Neural cell (in vitro differentiated cells): ENCODE results near the gene CISH. TPM values are rescaled to one million over a fixed set of nuclear protein-coding genes. Genes with fewer than 3 reads are reported as not detected.

Experiments used
- H2AFZ ChIP-seq: fragments of 200-600, 300-800 bp; sonication (generic), shearing (Covaris generic); 2 replicates; pipeline ENCODE4 v1.6.0; 2014; ENCODE audit warnings: low read depth, mild to moderate bottlenecking, antibody characterized with exemption, low read length, moderate library complexity
- H3F3A ChIP-seq: fragments of 200-600 bp; shearing (Covaris generic); 2 replicates; pipeline ENCODE4 v1.6.1; 2016; ENCODE audit warnings: mild to moderate bottlenecking, moderate library complexity, mixed read lengths, antibody characterized with exemption, low read length; ENCODE audit not compliant: insufficient read depth, poor library complexity, severe bottlenecking
- H3K27ac ChIP-seq: fragments of 200-600, 300-800 bp; sonication (generic), shearing (Covaris generic); 2 replicates; pipeline ENCODE4 v1.5.1; 2014; ENCODE audit warnings: mild to moderate bottlenecking, low read length, moderate library complexity
- H3K27me3 ChIP-seq: fragments of 300-800, 200-600 bp; sonication (generic), shearing (Covaris generic); 2 replicates; pipeline ENCODE4 v1.6.0; 2014; ENCODE audit warnings: mild to moderate bottlenecking, low read depth, low read length, moderate library complexity; ENCODE audit not compliant: insufficient read depth
- H3K36me3 ChIP-seq: fragments of 300-800, 200-600 bp; sonication (generic), shearing (Covaris generic); 2 replicates; pipeline ENCODE4 v1.5.1; 2014; ENCODE audit warnings: mild to moderate bottlenecking, antibody characterized with exemption, low read length, moderate library complexity; ENCODE audit not compliant: insufficient read depth
- H3K4me2 ChIP-seq: fragments of 300-800, 200-600 bp; sonication (generic), shearing (Covaris generic); 2 replicates; pipeline ENCODE4 v1.6.0; 2014; ENCODE audit warnings: mild to moderate bottlenecking, low read length
- H3K4me3 ChIP-seq: fragments of 300-800, 200-600 bp; sonication (generic), shearing (Covaris generic); 2 replicates; pipeline ENCODE4 v1.5.1; 2014; ENCODE audit warnings: mild to moderate bottlenecking, low read length, moderate library complexity
- H3K79me2 ChIP-seq: fragments of 200-600 bp; shearing (Covaris generic); replicated peaks from 2 replicates; pipeline ENCODE4 v1.6.0; 2014; ENCODE audit warnings: mild to moderate bottlenecking, low read length, moderate library complexity; ENCODE audit not compliant: insufficient read depth
- H3K9ac ChIP-seq: fragments of 300-800, 200-600 bp; sonication (generic), shearing (Covaris generic); 2 replicates; pipeline ENCODE4 v1.6.1; 2016; ENCODE audit warnings: mild to moderate bottlenecking, low read length, mixed read lengths
- H3K9me2 ChIP-seq: fragments of 200-600 bp; shearing (Covaris generic); 2 replicates; pipeline ENCODE4 v1.6.1; 2016; ENCODE audit warnings: mild to moderate bottlenecking, low read length, mixed read lengths; ENCODE audit not compliant: insufficient read depth
- H3K9me3 ChIP-seq: fragments of 200-600, 300-800 bp; sonication (generic), shearing (Covaris generic); 2 replicates; pipeline ENCODE4 v1.6.1; 2016; ENCODE audit warnings: mild to moderate bottlenecking, mixed run types, low read length, moderate library complexity, mixed read lengths
- H4K20me1 ChIP-seq: fragments of 200-600 bp; shearing (Covaris generic); 2 replicates; pipeline ENCODE4 v1.6.1; 2016; ENCODE audit warnings: mild to moderate bottlenecking, mixed run types; ENCODE audit not compliant: insufficient read depth
- EP300 ChIP-seq: fragments of 450-650 bp; conservative IDR thresholded peaks from 2 replicates; pipeline ENCODE4 v1.6.1; 2014; ENCODE audit warnings: antibody characterized with exemption, mild to moderate bottlenecking, moderate library complexity; ENCODE audit not compliant: poor library complexity, severe bottlenecking
- POLR2AphosphoS5 ChIP-seq: IDR thresholded peaks from 2 replicates; pipeline ENCODE4 v1.6.1; 2012
- SMC3 ChIP-seq: fragments of 450-650 bp; conservative IDR thresholded peaks from 2 replicates; pipeline ENCODE4 v1.6.1; 2014; ENCODE audit warnings: antibody characterized with exemption, mild to moderate bottlenecking, moderate library complexity; ENCODE audit not compliant: poor library complexity
- TAF1 ChIP-seq: IDR thresholded peaks from 2 replicates; pipeline ENCODE4 v1.6.1; 2012; ENCODE audit warnings: low read depth
- polyA plus RNA-seq: library from polyadenylated mRNA; depleted of rRNA; stranded (reverse); fragments of >200 nt; gene quantifications from 2 replicates; pipeline ENCODE4 v1.2.3, GENCODE V29; 2014
- TF ChIP-seq, protein P1 (sequence below): IDR thresholded peaks from 2 replicates; pipeline ENCODE4 v1.6.1; 2012; ENCODE audit warnings: borderline replicate concordance
- TF ChIP-seq, protein P2 (sequence below): fragments of 450-650 bp; IDR thresholded peaks from 2 replicates; pipeline ENCODE4 v1.5.1; 2014; ENCODE audit warnings: antibody characterized with exemption, mild to moderate bottlenecking, moderate library complexity; ENCODE audit not compliant: poor library complexity, severe bottlenecking

Gene CISH
- polyA plus RNA-seq, 1 donor from 2014 or later, result not detected

DNA sequence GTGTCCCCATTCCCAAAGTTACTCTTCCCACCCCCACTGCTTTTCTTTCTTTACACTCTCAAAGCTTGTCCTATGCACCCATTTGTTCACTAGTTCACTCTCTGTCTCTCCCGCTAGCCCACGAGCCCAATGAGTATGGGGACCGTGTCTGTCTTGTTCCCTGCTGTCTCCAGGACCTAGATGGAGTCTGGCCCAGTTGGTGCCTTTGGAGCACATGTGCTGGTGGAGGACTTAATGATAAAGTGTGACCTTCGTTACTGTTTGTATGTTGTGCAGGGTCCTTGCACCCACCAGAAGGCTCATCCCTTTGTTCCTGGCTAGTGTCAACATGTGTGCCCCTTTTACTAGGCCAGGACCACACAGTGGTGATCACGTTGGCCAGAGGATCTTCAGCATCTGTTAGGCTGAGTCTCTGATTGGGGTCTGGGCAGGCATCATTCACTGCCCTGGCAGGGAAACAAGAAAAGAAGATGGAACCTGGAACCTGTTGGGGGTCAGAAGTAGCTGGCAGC lies 7.4 kb downstream of the CISH start:
- Histone ChIP-seq H3K27ac (no peak overlapping the region), H3K9ac (no peak overlapping the region)
- TF ChIP-seq SMC3 (no peak), POLR2AphosphoS5 (no peak)
- TF ChIP-seq, protein P1, sequence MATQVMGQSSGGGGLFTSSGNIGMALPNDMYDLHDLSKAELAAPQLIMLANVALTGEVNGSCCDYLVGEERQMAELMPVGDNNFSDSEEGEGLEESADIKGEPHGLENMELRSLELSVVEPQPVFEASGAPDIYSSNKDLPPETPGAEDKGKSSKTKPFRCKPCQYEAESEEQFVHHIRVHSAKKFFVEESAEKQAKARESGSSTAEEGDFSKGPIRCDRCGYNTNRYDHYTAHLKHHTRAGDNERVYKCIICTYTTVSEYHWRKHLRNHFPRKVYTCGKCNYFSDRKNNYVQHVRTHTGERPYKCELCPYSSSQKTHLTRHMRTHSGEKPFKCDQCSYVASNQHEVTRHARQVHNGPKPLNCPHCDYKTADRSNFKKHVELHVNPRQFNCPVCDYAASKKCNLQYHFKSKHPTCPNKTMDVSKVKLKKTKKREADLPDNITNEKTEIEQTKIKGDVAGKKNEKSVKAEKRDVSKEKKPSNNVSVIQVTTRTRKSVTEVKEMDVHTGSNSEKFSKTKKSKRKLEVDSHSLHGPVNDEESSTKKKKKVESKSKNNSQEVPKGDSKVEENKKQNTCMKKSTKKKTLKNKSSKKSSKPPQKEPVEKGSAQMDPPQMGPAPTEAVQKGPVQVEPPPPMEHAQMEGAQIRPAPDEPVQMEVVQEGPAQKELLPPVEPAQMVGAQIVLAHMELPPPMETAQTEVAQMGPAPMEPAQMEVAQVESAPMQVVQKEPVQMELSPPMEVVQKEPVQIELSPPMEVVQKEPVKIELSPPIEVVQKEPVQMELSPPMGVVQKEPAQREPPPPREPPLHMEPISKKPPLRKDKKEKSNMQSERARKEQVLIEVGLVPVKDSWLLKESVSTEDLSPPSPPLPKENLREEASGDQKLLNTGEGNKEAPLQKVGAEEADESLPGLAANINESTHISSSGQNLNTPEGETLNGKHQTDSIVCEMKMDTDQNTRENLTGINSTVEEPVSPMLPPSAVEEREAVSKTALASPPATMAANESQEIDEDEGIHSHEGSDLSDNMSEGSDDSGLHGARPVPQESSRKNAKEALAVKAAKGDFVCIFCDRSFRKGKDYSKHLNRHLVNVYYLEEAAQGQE, result no peak
- TF ChIP-seq, protein P2, sequence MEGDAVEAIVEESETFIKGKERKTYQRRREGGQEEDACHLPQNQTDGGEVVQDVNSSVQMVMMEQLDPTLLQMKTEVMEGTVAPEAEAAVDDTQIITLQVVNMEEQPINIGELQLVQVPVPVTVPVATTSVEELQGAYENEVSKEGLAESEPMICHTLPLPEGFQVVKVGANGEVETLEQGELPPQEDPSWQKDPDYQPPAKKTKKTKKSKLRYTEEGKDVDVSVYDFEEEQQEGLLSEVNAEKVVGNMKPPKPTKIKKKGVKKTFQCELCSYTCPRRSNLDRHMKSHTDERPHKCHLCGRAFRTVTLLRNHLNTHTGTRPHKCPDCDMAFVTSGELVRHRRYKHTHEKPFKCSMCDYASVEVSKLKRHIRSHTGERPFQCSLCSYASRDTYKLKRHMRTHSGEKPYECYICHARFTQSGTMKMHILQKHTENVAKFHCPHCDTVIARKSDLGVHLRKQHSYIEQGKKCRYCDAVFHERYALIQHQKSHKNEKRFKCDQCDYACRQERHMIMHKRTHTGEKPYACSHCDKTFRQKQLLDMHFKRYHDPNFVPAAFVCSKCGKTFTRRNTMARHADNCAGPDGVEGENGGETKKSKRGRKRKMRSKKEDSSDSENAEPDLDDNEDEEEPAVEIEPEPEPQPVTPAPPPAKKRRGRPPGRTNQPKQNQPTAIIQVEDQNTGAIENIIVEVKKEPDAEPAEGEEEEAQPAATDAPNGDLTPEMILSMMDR, result no peak

GRCh38 chr3:50603261-50604109 lies 8.1 kb downstream of the CISH start:
- H3F3A ChIP-seq, result no peaks in the 10 kb centered on the region
- H3K4me2 ChIP-seq, result no peak overlapping the region
- H3K9me2 ChIP-seq, result no peaks in the 10 kb centered on the region
- no peak overlapping the region for H3K4me3 ChIP-seq
- no peaks in the 10 kb centered on the region for H4K20me1 ChIP-seq
- no peaks in the 10 kb centered on the region for H3K9me3 ChIP-seq
- H3K79me2 ChIP-seq, result no peaks in the 10 kb centered on the region
- H3K9ac ChIP-seq, result no peak overlapping the region
- no peak overlapping the region for H3K27ac ChIP-seq
- no peaks in the 10 kb centered on the region for H3K27me3 ChIP-seq
- TF ChIP-seq TAF1, result no peak
- TF ChIP-seq, protein P2, result no peak
- TF ChIP-seq POLR2AphosphoS5, result no peak
- TF ChIP-seq SMC3, result no peak
- TF ChIP-seq EP300, result no peak
- no peaks in the 10 kb centered on the region for H3K36me3 ChIP-seq
- H2AFZ ChIP-seq, result no peak overlapping the region

More for the DNA sequence above, 7.4 kb downstream of the CISH start:
- Histone ChIP-seq H3K9me2 (no peaks in the 10 kb centered on the region), H4K20me1 (no peaks in the 10 kb centered on the region), H3F3A (no peaks in the 10 kb centered on the region), H3K36me3 (no peaks in the 10 kb centered on the region), H3K4me2 (no peak overlapping the region), H3K27me3 (no peaks in the 10 kb centered on the region), H3K79me2 (no peaks in the 10 kb centered on the region), H3K9me3 (no peaks in the 10 kb centered on the region), H2AFZ (no peak overlapping the region), H3K4me3 (no peak overlapping the region)
